GM23338 (cell line): Measurements from ENCODE around the gene FANCL. TPM values are rescaled to one million over a fixed set of nuclear protein-coding genes. Genes with fewer than 3 reads are reported as not detected.

Experiments used
- ATAC-seq: fragments of 200-7000 bp; cut with Tn5 transposase; 3 replicates; pipeline ENCODE4 v1.9.1; 2020
- DNase-seq: peaks from one replicate; pipeline ENCODE4 v3.0.0-alpha.2; 2015; ENCODE audit warnings: low spot score
- H2AFZ ChIP-seq: fragments of 200-600 bp; sonication (generic); 2 replicates; pipeline ENCODE4 v1.8.0; 2016; ENCODE audit warnings: antibody characterized with exemption, mild to moderate bottlenecking, moderate library complexity
- H3F3A ChIP-seq: fragments of 200-600 bp; sonication (generic); replicated peaks from 2 replicates; pipeline ENCODE4 v1.8.0; 2017; ENCODE audit warnings: antibody characterized with exemption, mixed run types, low read depth
- H3K27ac ChIP-seq: fragments of 200-600 bp; sonication (generic); 2 replicates; pipeline ENCODE4 v1.6.1; 2016; ENCODE audit warnings: low read depth
- H3K27me3 ChIP-seq: fragments of 200-600 bp; sonication (generic); 2 replicates; pipeline ENCODE4 v1.8.0; 2016; ENCODE audit warnings: mild to moderate bottlenecking, mixed run types, moderate library complexity; ENCODE audit not compliant: insufficient read depth
- H3K36me3 ChIP-seq: fragments of 200-600 bp; sonication (generic); 2 replicates; pipeline ENCODE4 v1.8.0; 2016; ENCODE audit warnings: mild to moderate bottlenecking; ENCODE audit not compliant: insufficient read depth
- H3K4me1 ChIP-seq: fragments of 200-600 bp; sonication (generic); 2 replicates; pipeline ENCODE4 v1.8.0; 2016; ENCODE audit warnings: mild to moderate bottlenecking, moderate library complexity; ENCODE audit not compliant: insufficient read depth
- H3K4me2 ChIP-seq: fragments of 200-600 bp; sonication (generic); 2 replicates; pipeline ENCODE4 v1.7.1; 2017; ENCODE audit warnings: mixed run types
- H3K4me3 ChIP-seq: fragments of 200-600 bp; sonication (generic); 2 replicates; pipeline ENCODE4 v1.6.1; 2016; ENCODE audit warnings: mixed run types
- H3K79me2 ChIP-seq: fragments of 200-600 bp; sonication (generic); replicated peaks from 2 replicates; pipeline ENCODE4 v1.8.0; 2017; ENCODE audit warnings: mild to moderate bottlenecking; ENCODE audit not compliant: insufficient read depth
- H3K9me2 ChIP-seq: fragments of 200-600 bp; sonication (generic); 2 replicates; pipeline ENCODE4 v1.8.0; 2017; ENCODE audit not compliant: insufficient read depth
- H4K20me1 ChIP-seq: fragments of 200-600 bp; sonication (generic); replicated peaks from 2 replicates; pipeline ENCODE4 v1.8.0; 2017; ENCODE audit warnings: mild to moderate bottlenecking; ENCODE audit not compliant: insufficient read depth
- H3K27ac Mint-ChIP-seq: 2 replicates; pipeline ENCODE4 v1.8.0; 2020; ENCODE audit warnings: inconsistent platforms, mild to moderate bottlenecking, moderate library complexity, mixed read lengths
- H3K27me3 Mint-ChIP-seq: 3 replicates; pipeline ENCODE4 v1.8.0; 2022; ENCODE audit warnings: low read depth, mild to moderate bottlenecking, moderate library complexity, mixed read lengths, inconsistent platforms; ENCODE audit not compliant: insufficient read depth, poor library complexity
- H3K36me3 Mint-ChIP-seq: 3 replicates; pipeline ENCODE4 v1.8.0; 2021; ENCODE audit warnings: low read depth, mild to moderate bottlenecking, inconsistent platforms, moderate library complexity, mixed read lengths
- H3K4me1 Mint-ChIP-seq: 3 replicates; pipeline ENCODE4 v1.8.0; 2020; ENCODE audit warnings: mild to moderate bottlenecking, inconsistent platforms, mixed read lengths
- H3K4me3 Mint-ChIP-seq: 3 replicates; pipeline ENCODE4 v1.8.0; 2021; ENCODE audit warnings: moderate library complexity, mild to moderate bottlenecking, inconsistent platforms, mixed read lengths
- H3K9me3 Mint-ChIP-seq: 3 replicates; pipeline ENCODE4 v1.8.0; 2020; ENCODE audit warnings: moderate library complexity, mild to moderate bottlenecking, inconsistent platforms, mixed read lengths
- CREB1 ChIP-seq: fragments of 250-450 bp; sonication (Bioruptor Pico); IDR thresholded peaks from 2 replicates; pipeline ENCODE4 v1.5.0; 2020; ENCODE audit warnings: low read depth, mild to moderate bottlenecking, moderate library complexity
- CTCF ChIP-seq, 2 experiments: fragments of 200-600 bp in 1 of 2; sonication (generic) in 1 of 2; conservative IDR thresholded peaks; 2 replicates each; pipeline versions ENCODE4 v1.5.1 to v1.6.1; 2016 to 2017; ENCODE audit warnings: antibody characterized with exemption in 2 of 2, low read depth in 2 of 2, mild to moderate bottlenecking in 2 of 2, moderate library complexity in 1 of 2
- EZH2 ChIP-seq: fragments of 200-600 bp; sonication (generic); IDR thresholded peaks from one replicate; pipeline ENCODE4 v1.8.0; 2017; ENCODE audit warnings: antibody characterized with exemption, mild to moderate bottlenecking, low read depth; ENCODE audit not compliant: unreplicated experiment
- EZH2phosphoT487 ChIP-seq: fragments of 200-600 bp; sonication (generic); IDR thresholded peaks from one replicate; pipeline ENCODE4 v1.8.1; 2018; ENCODE audit warnings: antibody characterized with exemption; ENCODE audit not compliant: unreplicated experiment
- JUNB ChIP-seq: IDR thresholded peaks from one replicate; pipeline ENCODE4 v1.6.1; 2016; ENCODE audit warnings: antibody characterized with exemption; ENCODE audit not compliant: unreplicated experiment
- NANOG ChIP-seq: IDR thresholded peaks from 2 replicates; pipeline ENCODE4 v1.6.1; 2016; ENCODE audit warnings: antibody characterized with exemption, borderline replicate concordance
- POLR2AphosphoS5 ChIP-seq: IDR thresholded peaks from 2 replicates; pipeline ENCODE4 v1.6.1; 2016; ENCODE audit warnings: antibody characterized with exemption, low read depth
- STAT1 ChIP-seq: IDR thresholded peaks from one replicate; pipeline ENCODE4 v1.6.1; 2016; ENCODE audit warnings: antibody characterized with exemption; ENCODE audit not compliant: unreplicated experiment
- ZNF114 ChIP-seq: fragments of 250-450 bp; sonication (Bioruptor Pico); IDR thresholded peaks from 2 replicates; pipeline ENCODE4 v1.5.0; 2020; ENCODE audit warnings: mild to moderate bottlenecking, moderate library complexity
- ZNF331 ChIP-seq: fragments of 250-450 bp; sonication (Bioruptor Pico); IDR thresholded peaks from 2 replicates; pipeline ENCODE4 v1.5.0; 2020; ENCODE audit warnings: low read depth, mild to moderate bottlenecking, moderate library complexity
- ZNF462 ChIP-seq: fragments of 250-450 bp; sonication (Bioruptor Pico); IDR thresholded peaks from 2 replicates; pipeline ENCODE4 v1.5.0; 2020; ENCODE audit warnings: mild to moderate bottlenecking, moderate library complexity
- polyA plus RNA-seq: library from polyadenylated mRNA; unstranded; fragments of >200 nt; fragmentation: Nextera tagmentation; extraction: Ambion mirVana; gene quantifications from 2 replicates; pipeline ENCODE4 v1.2.1, GENCODE V29; 2016
- total RNA-seq: library from RNA; depleted of rRNA; stranded (reverse); fragments of >200 nt; shearing (Covaris generic); gene quantifications from 2 replicates; pipeline ENCODE4 v1.2.3, GENCODE V29; 2014
- TF ChIP-seq, protein P1 (sequence below): IDR thresholded peaks from one replicate; pipeline ENCODE4 v1.6.1; 2018; ENCODE audit warnings: antibody characterized with exemption; ENCODE audit not compliant: unreplicated experiment

The FANCL gene
- total and polyA plus RNA-seq, 2 experiments from 2014 or later, result 90.4 to 97.8 TPM

DNA sequence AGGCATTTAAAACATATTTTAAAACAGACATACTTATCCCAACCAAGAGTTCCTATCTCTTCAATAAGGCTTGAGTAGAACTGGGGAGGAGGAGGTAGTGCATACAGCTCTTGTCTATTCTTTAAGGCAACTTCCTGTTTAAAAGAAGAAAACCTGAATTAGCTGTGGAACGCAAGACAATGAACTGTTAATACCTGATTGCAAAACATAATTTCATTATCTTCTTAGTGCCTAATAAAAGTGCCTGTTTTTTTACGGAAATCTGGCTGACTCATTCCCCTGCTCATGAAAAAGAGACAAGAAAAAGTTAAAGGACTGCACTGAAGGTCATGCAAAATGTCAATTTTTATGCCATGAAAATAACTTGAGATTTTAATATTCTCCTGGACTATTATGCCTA is 19.2 kb downstream of the FANCL start:
- Histone ChIP-seq H3K36me3 (peaks cover 5% of the 10 kb centered on the region; the same call in 1 of the 2 replicates), H3F3A (no peaks in the 10 kb centered on the region), H3K79me2 (peaks cover 21% of the 10 kb centered on the region), H3K4me1 (peaks cover 7% of the 10 kb centered on the region; the same call in 1 of the 2 replicates), H3K4me2 (no peak overlapping the region), H3K27ac (no peak overlapping the region), H3K27me3 (no peaks in the 10 kb centered on the region), H2AFZ (no peak overlapping the region), H3K9me2 (no peaks in the 10 kb centered on the region), H4K20me1 (no peaks in the 10 kb centered on the region; the same call in 1 of the 2 replicates), H3K4me3 (no peak overlapping the region)
- Mint-ChIP-seq H3K4me1 (peaks cover 5% of the 10 kb centered on the region; the same call in 2 of the 3 replicates), H3K4me3 (no peak overlapping the region), H3K36me3 (peaks cover 37% of the 10 kb centered on the region), H3K27ac (0 out of 2 replicates have a peak overlapping the region, but pooled peaks have one; percentile 55), H3K9me3 (no peaks in the 10 kb centered on the region), H3K27me3 (no peaks in the 10 kb centered on the region)
- TF ChIP-seq ZNF114 (no peak), EZH2 (no peak), CREB1 (no peak), ZNF331 (CRISPR knock-in tag) (no peak), NANOG (no peak), CTCF (conservative IDR thresholded peaks at IDR 0.05; ENCODE audit: low read depth in 2 of 2) (no peak), STAT1 (no peak), POLR2AphosphoS5 (no peak), EZH2phosphoT487 (no peak)
- TF ChIP-seq, protein P1, sequence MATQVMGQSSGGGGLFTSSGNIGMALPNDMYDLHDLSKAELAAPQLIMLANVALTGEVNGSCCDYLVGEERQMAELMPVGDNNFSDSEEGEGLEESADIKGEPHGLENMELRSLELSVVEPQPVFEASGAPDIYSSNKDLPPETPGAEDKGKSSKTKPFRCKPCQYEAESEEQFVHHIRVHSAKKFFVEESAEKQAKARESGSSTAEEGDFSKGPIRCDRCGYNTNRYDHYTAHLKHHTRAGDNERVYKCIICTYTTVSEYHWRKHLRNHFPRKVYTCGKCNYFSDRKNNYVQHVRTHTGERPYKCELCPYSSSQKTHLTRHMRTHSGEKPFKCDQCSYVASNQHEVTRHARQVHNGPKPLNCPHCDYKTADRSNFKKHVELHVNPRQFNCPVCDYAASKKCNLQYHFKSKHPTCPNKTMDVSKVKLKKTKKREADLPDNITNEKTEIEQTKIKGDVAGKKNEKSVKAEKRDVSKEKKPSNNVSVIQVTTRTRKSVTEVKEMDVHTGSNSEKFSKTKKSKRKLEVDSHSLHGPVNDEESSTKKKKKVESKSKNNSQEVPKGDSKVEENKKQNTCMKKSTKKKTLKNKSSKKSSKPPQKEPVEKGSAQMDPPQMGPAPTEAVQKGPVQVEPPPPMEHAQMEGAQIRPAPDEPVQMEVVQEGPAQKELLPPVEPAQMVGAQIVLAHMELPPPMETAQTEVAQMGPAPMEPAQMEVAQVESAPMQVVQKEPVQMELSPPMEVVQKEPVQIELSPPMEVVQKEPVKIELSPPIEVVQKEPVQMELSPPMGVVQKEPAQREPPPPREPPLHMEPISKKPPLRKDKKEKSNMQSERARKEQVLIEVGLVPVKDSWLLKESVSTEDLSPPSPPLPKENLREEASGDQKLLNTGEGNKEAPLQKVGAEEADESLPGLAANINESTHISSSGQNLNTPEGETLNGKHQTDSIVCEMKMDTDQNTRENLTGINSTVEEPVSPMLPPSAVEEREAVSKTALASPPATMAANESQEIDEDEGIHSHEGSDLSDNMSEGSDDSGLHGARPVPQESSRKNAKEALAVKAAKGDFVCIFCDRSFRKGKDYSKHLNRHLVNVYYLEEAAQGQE, result no peak
- no peak for DNase-seq
- ATAC-seq, result no peak

DNA sequence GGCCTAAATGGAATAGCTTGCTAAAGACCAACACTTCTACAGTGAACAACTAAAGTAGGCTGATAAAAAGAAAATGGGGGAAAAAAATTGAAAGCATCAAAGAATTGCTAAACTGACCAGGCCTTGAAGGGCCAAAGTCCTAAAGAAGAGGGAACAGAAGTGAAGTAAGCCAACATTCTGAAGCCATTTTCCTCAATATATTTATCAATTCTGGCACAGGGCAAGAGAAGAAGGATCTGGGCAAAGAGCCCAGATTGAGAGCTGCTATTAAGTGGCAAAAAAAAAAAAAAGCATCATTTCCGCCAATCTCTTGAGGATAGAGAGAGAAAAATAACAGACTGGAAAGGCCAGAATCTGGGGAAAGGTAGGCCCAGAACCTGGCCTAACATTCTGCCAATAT is 25.7 kb downstream of the FANCL start:
- DNase-seq (no peak), ATAC-seq (no peak)
- no peak for TF ChIP-seq ZNF462
- no peak for TF ChIP-seq JUNB
- TF ChIP-seq NANOG, result no peak
- no peak for TF ChIP-seq STAT1
- TF ChIP-seq CREB1, result no peak

More for the DNA sequence above, 25.7 kb downstream of the FANCL start:
- Histone ChIP-seq H3K27me3 (no peaks in the 10 kb centered on the region), H3K4me2 (no peak overlapping the region), H3K4me1 (peaks cover 4% of the 10 kb centered on the region; the same call in 1 of the 2 replicates), H3K4me3 (no peak overlapping the region), H2AFZ (no peak overlapping the region), H3K36me3 (peaks cover 17% of the 10 kb centered on the region), H3K9me2 (no peaks in the 10 kb centered on the region), H3K27ac (no peak overlapping the region), H3F3A (no peaks in the 10 kb centered on the region), H4K20me1 (0 out of 2 replicates have a peak, but pooled peaks cover 6% of the 10 kb centered on the region), H3K79me2 (peaks cover 56% of the 10 kb centered on the region)
- H3K27ac Mint-ChIP-seq, result no peak overlapping the region
- no peak overlapping the region for H3K4me3 Mint-ChIP-seq
- H3K4me1 Mint-ChIP-seq, result peaks cover 4% of the 10 kb centered on the region
- H3K9me3 Mint-ChIP-seq, result peaks cover 23% of the 10 kb centered on the region
- peaks cover 83% of the 10 kb centered on the region for H3K36me3 Mint-ChIP-seq
- H3K27me3 Mint-ChIP-seq, result no peaks in the 10 kb centered on the region
